Right lobe of liver (tissue), 6 donors: ENCODE measurements around the gene BBX. TPM values are rescaled to one million over a fixed set of nuclear protein-coding genes. Genes with fewer than 3 reads are reported as not detected.

Experiments used
- ATAC-seq, 4 donors: fragments of 200-7000 bp; cut with Tn5 transposase; one replicate each; pipeline ENCODE4 v1.9.1; 2020; ENCODE audit warnings: mild to moderate bottlenecking in 4 of 4, moderate library complexity in 4 of 4
- DNase-seq, 3 donors: peaks; one replicate each; pipeline ENCODE4 v3.0.0-alpha.2; 2020
- H3K27ac ChIP-seq, 3 donors: fragments of 200-600 bp; one replicate each; pipeline ENCODE4 v1.8.0; 2022
- H3K27me3 ChIP-seq, 2 donors: fragments of 200-600 bp; one replicate each; pipeline ENCODE4 v1.8.0; 2022
- H3K36me3 ChIP-seq, 4 donors: fragments of 200-600 bp; sonication (generic) in 1 of 4; one replicate each; pipeline versions ENCODE4 v1.5.1 to v1.8.0; 2017 to 2022; ENCODE audit warnings: control low read depth in 1 of 4
- H3K4me1 ChIP-seq, 4 donors: fragments of 200-600 bp; sonication (generic) in 1 of 4; one replicate each; pipeline versions ENCODE4 v1.5.1 to v1.8.0; 2017 to 2022; ENCODE audit warnings: control low read depth in 1 of 4
- H3K4me3 ChIP-seq, 3 donors: fragments of 200-600 bp; one replicate each; pipeline ENCODE4 v1.8.0; 2022
- H3K9me3 ChIP-seq, 4 donors: fragments of 200-600 bp; sonication (generic) in 1 of 4; one replicate each; pipeline versions ENCODE4 v1.5.1 to v1.8.0; 2017 to 2022; ENCODE audit warnings: control low read depth in 1 of 4
- POLR2A ChIP-seq: fragments of 450-650 bp; IDR thresholded peaks from one replicate; pipeline ENCODE4 v1.6.1; 2017; ENCODE audit warnings: antibody characterized with exemption, mild to moderate bottlenecking
- WGBS: methylation state at CpG from one replicate; pipeline ENCODE4 v1.1.6; 2018; ENCODE audit warnings: low coverage, low lambda C conversion rate; ENCODE audit not compliant: insufficient coverage; ENCODE audit errors: missing lambda C conversion rate; 5-methylcytosine and 5-hydroxymethylcytosine counted together
- intact Hi-C, 2 donors: fragments of 100-400 bp; cut with DNase I; formaldehyde crosslinking; loops; one replicate each; pipeline versions ENCODE4 v1.11.2 to v1.14.1; 2022
- total RNA-seq, 6 experiments: library from RNA; depleted of rRNA in 2 of 6; stranded (reverse); fragments of >200 nt in 2 of 6; fragmentation: NEBNext Ultra II Directional in 3 of 6; extraction: Animal tissue kit (Norgen Biotek cat#: 25700) in 3 of 6; gene quantifications; one replicate each; pipeline versions ENCODE4 v1.1.0 to v1.2.4, GENCODE V29; 2016 to 2023
- TF ChIP-seq, protein P1 (sequence below), 4 donors: fragments of 200-600 bp in 3 of 4; fragments of 450-650 bp in 1 of 4; IDR thresholded peaks; one replicate each; pipeline versions ENCODE4 v1.5.1 to v1.8.0; 2016 to 2022; ENCODE audit warnings: antibody characterized with exemption in 4 of 4, mild to moderate bottlenecking in 2 of 4
- donor health status: DM: no; HTN: yes; CAD: no.
- donor health status: DM: no; HTN: no; CAD: no.
- donor health status: DM: no; HTN: no; CAD: no.
- donor health status: DM: no; HTN: yes; CAD: no.
- donor health status: DM: no; HTN: yes; CAD: no.

Gene BBX
- total RNA-seq, 6 experiments from 2014 or later: 15.0 to 22.4 (median 19.1) TPM

DNA sequence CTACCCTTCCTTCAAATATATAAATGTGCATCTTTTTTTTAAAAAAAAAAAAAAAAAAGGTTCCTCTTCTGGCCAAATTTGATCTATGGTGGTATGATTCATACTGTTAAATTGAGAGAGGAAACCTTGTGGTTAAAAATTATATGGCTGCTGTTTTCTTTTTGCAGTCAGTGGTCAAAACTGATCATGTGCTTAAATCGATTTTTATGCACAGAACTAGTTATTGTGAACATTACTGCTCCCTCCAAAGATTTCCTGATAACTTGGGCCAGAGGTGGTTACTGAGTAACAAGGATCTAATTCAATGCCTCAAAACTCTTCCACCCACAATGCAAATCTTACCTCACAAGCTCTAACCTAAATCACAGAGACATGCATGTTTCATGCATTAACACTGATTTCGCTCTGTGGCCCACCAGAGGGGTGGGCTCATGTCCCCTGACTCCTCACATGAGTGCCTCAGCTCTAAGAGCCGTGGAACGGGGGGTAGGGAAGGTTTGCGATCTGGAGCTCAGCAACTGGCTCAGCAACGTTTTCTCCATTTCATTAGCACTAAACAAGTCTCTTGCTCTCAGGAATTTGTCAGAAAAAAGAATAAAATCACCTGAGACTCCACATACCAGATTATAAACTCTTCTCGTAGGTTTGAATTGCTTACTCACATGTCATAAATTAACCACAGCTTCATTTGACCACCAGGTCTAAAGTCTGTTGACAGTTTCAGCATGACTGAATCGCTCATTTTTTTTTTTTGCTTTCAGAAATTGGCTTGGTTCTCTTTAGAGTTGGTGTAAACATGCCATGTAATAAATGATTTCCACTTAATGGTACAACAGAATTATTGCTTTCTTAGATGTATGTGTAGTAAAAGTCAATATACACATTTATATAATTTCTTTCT lies 287.7 kb downstream of the BBX start:
- ATAC-seq (peak; percentile 83 to 91 (median 86)), DNase-seq (no peak)
- Histone ChIP-seq H3K36me3 (peaks cover 0 to 17% (median 0%) of the 10 kb centered on the region in 4 donors), H3K9me3 (no peaks in the 10 kb centered on the region), H3K4me3 (peak overlapping the region in 2 of 3 donors; percentile 15 to 48), H3K4me1 (peaks cover 0 to 4% (median 0%) of the 10 kb centered on the region in 4 donors), H3K27me3 (no peaks in the 10 kb centered on the region), H3K27ac (peak overlapping the region in 2 of 3 donors; percentile 53 to 77)
- no peak for TF ChIP-seq POLR2A
- TF ChIP-seq, protein P1, sequence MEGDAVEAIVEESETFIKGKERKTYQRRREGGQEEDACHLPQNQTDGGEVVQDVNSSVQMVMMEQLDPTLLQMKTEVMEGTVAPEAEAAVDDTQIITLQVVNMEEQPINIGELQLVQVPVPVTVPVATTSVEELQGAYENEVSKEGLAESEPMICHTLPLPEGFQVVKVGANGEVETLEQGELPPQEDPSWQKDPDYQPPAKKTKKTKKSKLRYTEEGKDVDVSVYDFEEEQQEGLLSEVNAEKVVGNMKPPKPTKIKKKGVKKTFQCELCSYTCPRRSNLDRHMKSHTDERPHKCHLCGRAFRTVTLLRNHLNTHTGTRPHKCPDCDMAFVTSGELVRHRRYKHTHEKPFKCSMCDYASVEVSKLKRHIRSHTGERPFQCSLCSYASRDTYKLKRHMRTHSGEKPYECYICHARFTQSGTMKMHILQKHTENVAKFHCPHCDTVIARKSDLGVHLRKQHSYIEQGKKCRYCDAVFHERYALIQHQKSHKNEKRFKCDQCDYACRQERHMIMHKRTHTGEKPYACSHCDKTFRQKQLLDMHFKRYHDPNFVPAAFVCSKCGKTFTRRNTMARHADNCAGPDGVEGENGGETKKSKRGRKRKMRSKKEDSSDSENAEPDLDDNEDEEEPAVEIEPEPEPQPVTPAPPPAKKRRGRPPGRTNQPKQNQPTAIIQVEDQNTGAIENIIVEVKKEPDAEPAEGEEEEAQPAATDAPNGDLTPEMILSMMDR (IDR thresholded peaks at IDR 0.05): no peak
- 45% methylated on average over 8 of the region's 8 CpGs for WGBS
- intact Hi-C loops: no loop called here

DNA sequence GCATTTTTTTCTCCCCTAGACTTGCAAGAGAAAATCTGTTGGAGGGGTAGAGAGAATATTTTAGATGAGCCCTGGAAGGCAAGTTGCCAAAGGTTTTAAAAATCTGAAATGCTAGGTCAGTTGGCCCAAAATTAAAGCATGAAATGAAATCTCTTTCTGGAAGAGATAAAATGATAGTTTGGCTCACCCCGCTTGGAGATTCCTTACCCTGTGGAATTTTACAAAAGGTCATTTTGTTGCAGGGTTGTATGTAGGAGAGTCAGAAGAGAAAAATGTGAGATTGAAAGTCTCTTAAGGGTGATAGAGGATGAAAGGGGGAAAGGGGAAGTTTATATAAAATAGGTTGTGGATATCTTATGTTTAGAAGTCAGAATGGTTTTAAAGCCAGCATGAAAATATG lies 290.3 kb downstream of the BBX start:
- no peak overlapping the region for H3K27ac ChIP-seq
- DNase-seq (no peak), ATAC-seq (no peak)
- no peaks in the 10 kb centered on the region for H3K36me3 ChIP-seq
- no peak overlapping the region for H3K4me3 ChIP-seq
- 53% methylated on average over 1 of the region's 1 CpG for WGBS
- H3K9me3 ChIP-seq: no peaks in the 10 kb centered on the region
- intact Hi-C loops: no loop called here
- TF ChIP-seq, protein P1 (IDR thresholded peaks at IDR 0.05): no peak
- no peak for TF ChIP-seq POLR2A
- no peaks in the 10 kb centered on the region for H3K27me3 ChIP-seq
- peaks cover 0 to 4% (median 0%) of the 10 kb centered on the region in 4 donors for H3K4me1 ChIP-seq

DNA sequence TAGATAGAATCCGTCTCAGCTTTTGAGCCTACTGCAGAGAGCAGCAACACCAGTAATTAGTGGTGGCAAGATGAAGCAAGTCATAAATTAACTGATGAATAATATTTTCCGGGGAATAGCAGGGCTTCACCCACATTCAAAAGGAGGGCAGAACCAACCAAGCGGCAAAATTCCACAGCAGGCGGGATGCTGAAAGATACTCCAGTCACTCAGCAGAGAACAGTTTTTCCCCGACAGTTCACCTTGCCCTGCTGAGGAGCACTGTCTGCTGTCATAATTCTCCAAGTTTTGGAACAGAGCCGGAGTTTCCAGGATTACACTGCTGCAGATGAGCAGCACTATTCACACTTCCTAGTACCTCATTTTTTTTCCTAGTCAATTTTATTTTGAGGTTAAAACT lies 293.3 kb downstream of the BBX start:
- 89% methylated on average over 3 of the region's 6 CpGs for WGBS

DNA sequence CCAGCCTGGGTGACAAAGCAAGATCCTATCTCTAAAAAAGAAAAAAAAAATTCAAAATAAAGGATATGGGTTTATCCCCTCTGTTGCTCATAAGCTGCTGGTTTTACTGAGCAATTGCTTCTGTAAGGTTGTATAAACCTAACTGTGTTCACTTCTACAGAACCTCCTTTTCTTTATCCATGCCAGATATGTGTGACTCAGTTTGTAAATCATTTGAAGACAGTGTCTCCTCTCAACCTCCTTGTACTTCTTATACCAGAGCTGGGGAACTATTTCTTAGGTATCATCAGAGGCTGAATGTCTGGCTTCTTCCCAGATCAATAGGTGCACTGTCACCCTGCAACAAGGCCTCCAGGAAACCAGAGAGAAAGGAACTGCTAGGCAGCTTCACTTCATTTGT lies 294.3 kb downstream of the BBX start:
- TF ChIP-seq POLR2A: no peak
- TF ChIP-seq, protein P1 (IDR thresholded peaks at IDR 0.05): no peak
- ATAC-seq: no peak
- H3K27me3 ChIP-seq: no peaks in the 10 kb centered on the region
- intact Hi-C loops: no loop called here
- H3K27ac ChIP-seq: no peak overlapping the region
- no peaks in the 10 kb centered on the region for H3K4me1 ChIP-seq
- no peak for DNase-seq
- H3K36me3 ChIP-seq: no peaks in the 10 kb centered on the region
- no peaks in the 10 kb centered on the region for H3K9me3 ChIP-seq
- H3K4me3 ChIP-seq: no peak overlapping the region

More for the DNA sequence above, 293.3 kb downstream of the BBX start:
- no peak overlapping the region for H3K4me3 ChIP-seq
- intact Hi-C loops: no loop called here
- H3K9me3 ChIP-seq: no peaks in the 10 kb centered on the region
- H3K4me1 ChIP-seq: peaks cover 0 to under 1% (median 0%) of the 10 kb centered on the region in 4 donors
- H3K27me3 ChIP-seq: no peaks in the 10 kb centered on the region
- no peak for DNase-seq
- H3K27ac ChIP-seq: no peak overlapping the region
- no peaks in the 10 kb centered on the region for H3K36me3 ChIP-seq
- ATAC-seq: no peak
- TF ChIP-seq, protein P1 (IDR thresholded peaks at IDR 0.05): no peak
- TF ChIP-seq POLR2A: no peak
